ENCODE measurements around the gene NME9.

- TF ChIP-seq EHMT2 (IDR thresholded peaks at IDR 0.05; ENCODE audit: low read depth) (no peak), POLR2A (IDR thresholded peaks at IDR 0.05; ENCODE audit: low read length) (no peak), CTCF (IDR thresholded peaks at IDR 0.05) (no peak), USF2 (IDR thresholded peaks at IDR 0.05) (no peak), CEBPB (IDR thresholded peaks at IDR 0.05) (no peak), HDAC2 (IDR thresholded peaks at IDR 0.05) (no peak), BHLHE40 (IDR thresholded peaks at IDR 0.05; ENCODE audit: low read depth, low read length) (no peak), EP300 (IDR thresholded peaks at IDR 0.05) (no peak), JUN (IDR thresholded peaks at IDR 0.05) (no peak), RNF2 (IDR thresholded peaks at IDR 0.05; ENCODE audit: borderline replicate concordance, low read depth) (no peak), MAX (IDR thresholded peaks at IDR 0.05) (no peak), HOXA7 (CRISPR knock-in tag; IDR thresholded peaks at IDR 0.05) (no peak)
- TF ChIP-seq, protein P1, sequence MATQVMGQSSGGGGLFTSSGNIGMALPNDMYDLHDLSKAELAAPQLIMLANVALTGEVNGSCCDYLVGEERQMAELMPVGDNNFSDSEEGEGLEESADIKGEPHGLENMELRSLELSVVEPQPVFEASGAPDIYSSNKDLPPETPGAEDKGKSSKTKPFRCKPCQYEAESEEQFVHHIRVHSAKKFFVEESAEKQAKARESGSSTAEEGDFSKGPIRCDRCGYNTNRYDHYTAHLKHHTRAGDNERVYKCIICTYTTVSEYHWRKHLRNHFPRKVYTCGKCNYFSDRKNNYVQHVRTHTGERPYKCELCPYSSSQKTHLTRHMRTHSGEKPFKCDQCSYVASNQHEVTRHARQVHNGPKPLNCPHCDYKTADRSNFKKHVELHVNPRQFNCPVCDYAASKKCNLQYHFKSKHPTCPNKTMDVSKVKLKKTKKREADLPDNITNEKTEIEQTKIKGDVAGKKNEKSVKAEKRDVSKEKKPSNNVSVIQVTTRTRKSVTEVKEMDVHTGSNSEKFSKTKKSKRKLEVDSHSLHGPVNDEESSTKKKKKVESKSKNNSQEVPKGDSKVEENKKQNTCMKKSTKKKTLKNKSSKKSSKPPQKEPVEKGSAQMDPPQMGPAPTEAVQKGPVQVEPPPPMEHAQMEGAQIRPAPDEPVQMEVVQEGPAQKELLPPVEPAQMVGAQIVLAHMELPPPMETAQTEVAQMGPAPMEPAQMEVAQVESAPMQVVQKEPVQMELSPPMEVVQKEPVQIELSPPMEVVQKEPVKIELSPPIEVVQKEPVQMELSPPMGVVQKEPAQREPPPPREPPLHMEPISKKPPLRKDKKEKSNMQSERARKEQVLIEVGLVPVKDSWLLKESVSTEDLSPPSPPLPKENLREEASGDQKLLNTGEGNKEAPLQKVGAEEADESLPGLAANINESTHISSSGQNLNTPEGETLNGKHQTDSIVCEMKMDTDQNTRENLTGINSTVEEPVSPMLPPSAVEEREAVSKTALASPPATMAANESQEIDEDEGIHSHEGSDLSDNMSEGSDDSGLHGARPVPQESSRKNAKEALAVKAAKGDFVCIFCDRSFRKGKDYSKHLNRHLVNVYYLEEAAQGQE (IDR thresholded peaks at IDR 0.05), result no peak
Measured at GRCh38 chr3:138326866-138327595, 2.6 kb downstream of the NME9 start.

Measured in A549 (cell line).